HL-60 (cell line): Measurements from ENCODE around the gene CDH6.

Experiments
- DNase-seq, 2 experiments: peaks; one replicate each; pipeline ENCODE4 v3.0.0-alpha.2; 2010 to 2020; ENCODE audit warnings: low read depth in 1 of 2, low spot score in 1 of 2
- H3K27ac ChIP-seq: fragments of 250-450 bp; sonication (Bioruptor Pico); replicated peaks from 2 replicates; pipeline ENCODE4 v1.5.1; 2020; ENCODE audit warnings: mild to moderate bottlenecking, moderate library complexity
- H3K27me3 ChIP-seq: fragments of 250-450 bp; sonication (Bioruptor Pico); 2 replicates; pipeline ENCODE4 v1.5.1; 2021; ENCODE audit warnings: mild to moderate bottlenecking, moderate library complexity; ENCODE audit not compliant: insufficient read depth, poor library complexity, severe bottlenecking
- H3K4me3 ChIP-seq: replicated peaks from 2 replicates; pipeline ENCODE4 v1.5.1; 2011; ENCODE audit warnings: mild to moderate bottlenecking, control low read depth, low read length; ENCODE audit not compliant: insufficient read depth
- GABPA ChIP-seq: IDR thresholded peaks from 2 replicates; pipeline ENCODE4 v1.6.1; 2012; ENCODE audit warnings: low read depth
- POLR2AphosphoS5 ChIP-seq: IDR thresholded peaks from 2 replicates; pipeline ENCODE4 v1.6.1; 2012; ENCODE audit warnings: low read depth
- REST ChIP-seq: IDR thresholded peaks from 2 replicates; pipeline ENCODE4 v1.6.1; 2012; ENCODE audit warnings: low read depth; ENCODE audit not compliant: insufficient replicate concordance
- SPI1 ChIP-seq: IDR thresholded peaks from 2 replicates; pipeline ENCODE4 v1.6.1; 2012; ENCODE audit warnings: low read depth, mild to moderate bottlenecking, borderline replicate concordance
- TF ChIP-seq, protein P1 (sequence below): IDR thresholded peaks from one replicate; pipeline ENCODE4 v1.5.1; 2011; ENCODE audit warnings: low read length, control low read depth, inconsistent platforms; ENCODE audit not compliant: insufficient read depth

CDH6 gene

GRCh38 chr5:31172881-31173280 lies 20.6 kb upstream of the CDH6 start:
- DNase-seq, result no peak
- Histone ChIP-seq H3K27ac (no peak overlapping the region), H3K27me3 (no peaks in the 10 kb centered on the region), H3K4me3 (no peak overlapping the region)
- TF ChIP-seq POLR2AphosphoS5 (no peak), REST (no peak), SPI1 (no peak), GABPA (no peak)
- TF ChIP-seq, protein P1, sequence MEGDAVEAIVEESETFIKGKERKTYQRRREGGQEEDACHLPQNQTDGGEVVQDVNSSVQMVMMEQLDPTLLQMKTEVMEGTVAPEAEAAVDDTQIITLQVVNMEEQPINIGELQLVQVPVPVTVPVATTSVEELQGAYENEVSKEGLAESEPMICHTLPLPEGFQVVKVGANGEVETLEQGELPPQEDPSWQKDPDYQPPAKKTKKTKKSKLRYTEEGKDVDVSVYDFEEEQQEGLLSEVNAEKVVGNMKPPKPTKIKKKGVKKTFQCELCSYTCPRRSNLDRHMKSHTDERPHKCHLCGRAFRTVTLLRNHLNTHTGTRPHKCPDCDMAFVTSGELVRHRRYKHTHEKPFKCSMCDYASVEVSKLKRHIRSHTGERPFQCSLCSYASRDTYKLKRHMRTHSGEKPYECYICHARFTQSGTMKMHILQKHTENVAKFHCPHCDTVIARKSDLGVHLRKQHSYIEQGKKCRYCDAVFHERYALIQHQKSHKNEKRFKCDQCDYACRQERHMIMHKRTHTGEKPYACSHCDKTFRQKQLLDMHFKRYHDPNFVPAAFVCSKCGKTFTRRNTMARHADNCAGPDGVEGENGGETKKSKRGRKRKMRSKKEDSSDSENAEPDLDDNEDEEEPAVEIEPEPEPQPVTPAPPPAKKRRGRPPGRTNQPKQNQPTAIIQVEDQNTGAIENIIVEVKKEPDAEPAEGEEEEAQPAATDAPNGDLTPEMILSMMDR, result no peak

DNA sequence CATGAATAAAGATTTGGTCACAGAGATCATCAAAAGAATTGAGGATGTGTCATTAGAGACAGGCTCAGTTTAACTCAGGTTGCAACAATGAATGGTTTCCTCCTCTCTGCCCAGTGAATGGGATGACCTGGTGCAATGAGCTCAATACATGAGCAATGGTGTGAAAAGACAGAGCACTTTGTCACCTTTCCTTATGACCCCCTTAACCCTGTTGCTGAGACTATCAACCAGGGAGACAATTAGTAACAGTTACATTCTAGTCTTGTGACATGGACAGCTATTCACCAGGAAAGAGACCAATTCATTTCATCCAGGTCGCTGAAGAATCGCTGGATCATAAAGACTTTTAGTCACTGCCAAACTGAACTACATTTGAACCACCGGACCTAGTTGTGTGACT lies 19.9 kb upstream of the CDH6 start:
- TF ChIP-seq SPI1, result no peak
- no peak for TF ChIP-seq REST
- no peak for TF ChIP-seq POLR2AphosphoS5
- TF ChIP-seq, protein P1, result no peak
- TF ChIP-seq GABPA, result no peak
- Histone ChIP-seq H3K27me3 (no peaks in the 10 kb centered on the region), H3K4me3 (no peak overlapping the region), H3K27ac (no peak overlapping the region)
- no peak for DNase-seq

GRCh38 chr5:31181376-31181987 lies 12.0 kb upstream of the CDH6 start:
- DNase-seq, result no peak
- H3K27me3 ChIP-seq, result no peaks in the 10 kb centered on the region
- H3K27ac ChIP-seq, result no peak overlapping the region

More at GRCh38 chr5:31181376-31181987, 12.0 kb upstream of the CDH6 start:
- H3K4me3 ChIP-seq, result no peak overlapping the region
- TF ChIP-seq, protein P1, result no peak
- no peak for TF ChIP-seq SPI1
- TF ChIP-seq POLR2AphosphoS5, result no peak
- no peak for TF ChIP-seq REST
- no peak for TF ChIP-seq GABPA
